Spleen (tissue), 7 donors: ENCODE results near the gene MLF1.

ENCODE experiments used
- CTCF ChIP-seq, 11 experiments: fragments of 200-600 bp in 7 of 11; fragments of 450-650 bp in 4 of 11; sonication (generic) in 4 of 11; IDR thresholded peaks in 8 of 11; conservative IDR thresholded peaks in 3 of 11; 1 replicate in 7 of 11; 2 replicates in 4 of 11; pipeline versions ENCODE4 v1.4.0 to v1.8.0; 2016 to 2021; ENCODE audit warnings: antibody characterized with exemption in 11 of 11, inconsistent platforms in 4 of 11, mild to moderate bottlenecking in 1 of 11
- POLR2AphosphoS5 ChIP-seq, 3 donors: sonication (generic); formaldehyde crosslinking; IDR thresholded peaks; one replicate each; pipeline ENCODE4 v1.5.1; 2017; ENCODE audit warnings: antibody characterized with exemption in 3 of 3
- donor health status: DM: no; HTN: no; CAD: no; lungs with moderate emphysema.
- donor health status: DM: no; HTN: no; CAD: no.
- donor health status: DM: no; HTN: no; CAD: no.

- no peak for TF ChIP-seq POLR2AphosphoS5 (IDR thresholded peaks at IDR 0.05)
- TF ChIP-seq CTCF (IDR thresholded peaks at IDR 0.05 in 8 of 11, conservative IDR thresholded peaks at IDR 0.05 in 3 of 11) = no peak
These were observed 35.1 kb upstream of the MLF1 start for GRCh38 chr3:158535918-158536317.
